GM12878 (cell line): ENCODE results near the gene FCER1G. TPM values are rescaled to one million over a fixed set of nuclear protein-coding genes. Genes with fewer than 3 reads are reported as not detected.

Experiments
- ATAC-seq: fragments of 200-7000 bp; cut with Tn5 transposase; 3 replicates; pipeline ENCODE4 v1.9.1; 2020; ENCODE audit warnings: mild to moderate bottlenecking, moderate library complexity
- BruUV-seq: library from RNA; stranded (reverse); fragments of 400-500 nt; replicated peaks from 2 replicates; lab custom pipeline; 2021; lab: Mats Ljungman, UMichigan
- CTCF ChIA-PET: fragments of 300-600 bp; sonication (Branson Sonifier 250); formaldehyde crosslinking; extraction: SDS; loops from one replicate; lab custom pipeline; 2021; ENCODE audit warnings: inconsistent platforms; lab: Yijun Ruan, JAX
- POLR2A ChIA-PET: fragments of 350-600 bp; formaldehyde crosslinking; extraction: SDS; loops from one replicate; lab custom pipeline; 2021; ENCODE audit warnings: inconsistent platforms; lab: Charles Lee
- RAD21 ChIA-PET: fragments of 300-600 bp; sonication (Branson Sonifier 250); formaldehyde crosslinking; loops from one replicate; lab custom pipeline; 2023; ENCODE audit warnings: antibody characterized with exemption; ENCODE audit not compliant: unreplicated experiment; lab: Charles Lee
- SMC1A ChIA-PET: fragments of 300-600 bp; sonication (Branson Sonifier 250); formaldehyde crosslinking; loops from one replicate; lab custom pipeline; 2023; ENCODE audit not compliant: unreplicated experiment, uncharacterized antibody; lab: Charles Lee
- DNase-seq: peaks from one replicate; pipeline ENCODE4 v3.0.0-alpha.2; 2011; ENCODE audit warnings: low read depth, low spot score
- FAIRE-seq: peaks from 3 replicates; lab custom pipeline; 2011; peaks lifted over from hg19 to GRCh38; lab: Jason Lieb, UNC
- H2AFZ ChIP-seq: 2 replicates; pipeline ENCODE4 v1.6.0; 2011; ENCODE audit warnings: low read depth, low read length, control low read depth; ENCODE audit not compliant: control insufficient read depth
- H3K27ac ChIP-seq: 2 replicates; pipeline ENCODE4 v1.5.1; 2011; ENCODE audit warnings: control low read depth; ENCODE audit not compliant: control insufficient read depth, insufficient read depth
- H3K27me3 ChIP-seq, 2 experiments: replicated peaks in 1 of 2; 2 replicates each; pipeline versions ENCODE4 v1.6.0 to v1.6.1; 2011; ENCODE audit warnings: low read length in 1 of 2; ENCODE audit not compliant: control insufficient read depth in 2 of 2, insufficient read depth in 2 of 2
- H3K36me3 ChIP-seq, 2 experiments: 2 replicates each; pipeline ENCODE4 v1.5.1; 2011; ENCODE audit warnings: low read length in 1 of 2; ENCODE audit not compliant: control insufficient read depth in 2 of 2, insufficient read depth in 2 of 2
- H3K4me1 ChIP-seq: 2 replicates; pipeline ENCODE4 v1.6.1; 2011; ENCODE audit warnings: mild to moderate bottlenecking, low read length, moderate library complexity, mixed read lengths; ENCODE audit not compliant: control insufficient read depth, insufficient read depth
- H3K4me2 ChIP-seq: 2 replicates; pipeline ENCODE4 v1.6.0; 2011; ENCODE audit warnings: control low read depth; ENCODE audit not compliant: control insufficient read depth, insufficient read depth
- H3K4me3 ChIP-seq: fragments of 200-600 bp; sonication (generic); 2 replicates; pipeline ENCODE4 v1.5.1; 2016
- H3K79me2 ChIP-seq: 2 replicates; pipeline ENCODE4 v1.6.0; 2011; ENCODE audit warnings: low read length; ENCODE audit not compliant: control insufficient read depth, insufficient read depth
- H3K9ac ChIP-seq: 2 replicates; pipeline ENCODE4 v1.8.0; 2011; ENCODE audit warnings: low read length, control low read depth, mixed read lengths; ENCODE audit not compliant: control insufficient read depth, insufficient read depth
- H3K9me3 ChIP-seq: replicated peaks from 3 replicates; pipeline ENCODE4 v1.5.1; 2011; ENCODE audit warnings: mild to moderate bottlenecking, low read length; ENCODE audit not compliant: control insufficient read depth, insufficient read depth
- H4K20me1 ChIP-seq: 2 replicates; pipeline ENCODE4 v1.6.0; 2011; ENCODE audit not compliant: control insufficient read depth, insufficient read depth
- MTA3 ChIP-seq: IDR thresholded peaks from 2 replicates; pipeline ENCODE4 v1.6.1; 2012; ENCODE audit warnings: low read length, inconsistent platforms, borderline replicate concordance
- NBN ChIP-seq: fragments of 450-650 bp; IDR thresholded peaks from 2 replicates; pipeline ENCODE4 v1.6.1; 2016
- RCOR1 ChIP-seq: conservative IDR thresholded peaks from 2 replicates; pipeline ENCODE4 v1.6.1; 2012; ENCODE audit warnings: low read depth, low read length, improper control_type of control experiment
- REST ChIP-seq: IDR thresholded peaks from 2 replicates; pipeline ENCODE4 v1.6.1; 2012; ENCODE audit warnings: mild to moderate bottlenecking, low read depth, low read length
- TAF1 ChIP-seq: IDR thresholded peaks from 2 replicates; pipeline ENCODE4 v1.6.1; 2011; ENCODE audit warnings: mild to moderate bottlenecking, low read depth, low read length, borderline replicate concordance
- YBX1 ChIP-seq: fragments of 450-650 bp; IDR thresholded peaks from 2 replicates; pipeline ENCODE4 v1.6.1; 2016; ENCODE audit warnings: antibody characterized with exemption
- WGBS: methylation state at CpG from one replicate; pipeline ENCODE4 v1.1.6; 2016; ENCODE audit warnings: low lambda C conversion rate; ENCODE audit not compliant: insufficient replicate concordance, insufficient coverage; ENCODE audit errors: missing lambda C conversion rate; 5-methylcytosine and 5-hydroxymethylcytosine counted together
- in situ Hi-C: fragments of 300-500 bp; cut with MboI; formaldehyde crosslinking; loops from 9 replicates; pipeline ENCODE4 v1.14.3; 2018; ENCODE audit warnings: mixed read lengths
- intact Hi-C: fragments of 100-400 bp; cut with micrococcal nuclease; formaldehyde crosslinking; loops from one replicate; pipeline ENCODE4 v1.14.2; 2022; ENCODE audit not compliant: unreplicated experiment
- polyA plus RNA-seq, 11 experiments: library from polyadenylated mRNA; depleted of rRNA in 4 of 11; unstranded in 6 of 11; stranded (reverse) in 5 of 11; fragments of >200 nt; fragmentation: Nextera tagmentation in 4 of 11; fragmentation: Illumina TruSeq in 1 of 11; extraction: Ambion mirVana in 4 of 11; extraction: Trizol in 1 of 11; gene quantifications; 1 replicate in 1 of 11; 2 replicates in 10 of 11; pipeline versions ENCODE4 v1.2.1 to v1.2.3, GENCODE V29; 2011 to 2016; ENCODE audit warnings: inconsistent platforms in 2 of 11, missing spikeins in 2 of 11, low read depth in 1 of 11
- total RNA-seq, 4 experiments: library from RNA; depleted of rRNA in 3 of 4; stranded (reverse); fragments of >200 nt in 3 of 4; fragmentation: Illumina TruSeq in 1 of 4; extraction: Trizol in 1 of 4; gene quantifications; 2 replicates each; pipeline versions ENCODE4 v1.2.1 to v1.2.3, GENCODE V29; 2013 to 2021

Gene FCER1G
- total and polyA plus RNA-seq, 10 of the 15 experiments (the other 5 are each of a cell fraction or from before 2014, with no cell fraction given): 0.40 to 1.9 (median 0.89) TPM

GRCh38 chr1:161189036-161189435, 26.1 kb upstream of the FCER1G start:
- H3K4me1 ChIP-seq: peaks cover 30% of the 10 kb centered on the region
- BruUV-seq: no TSS peak
- H4K20me1 ChIP-seq: no peaks in the 10 kb centered on the region
- WGBS: 97% methylated on average over 5 of the region's 5 CpGs
- in situ Hi-C loops (no loop called here), intact Hi-C loops (no loop called here)
- H3K9me3 ChIP-seq: no peaks in the 10 kb centered on the region
- no peak for TF ChIP-seq TAF1
- no peak for TF ChIP-seq RCOR1
- no peak for TF ChIP-seq NBN
- TF ChIP-seq YBX1: no peak
- TF ChIP-seq MTA3: no peak
- no peak for TF ChIP-seq REST
- no peak overlapping the region for H2AFZ ChIP-seq
- H3K79me2 ChIP-seq: peaks cover 4% of the 10 kb centered on the region
- H3K27ac ChIP-seq: no peak overlapping the region
- ChIA-PET RAD21 (interaction anchor here (7.2 kb wide), 1 partner anchor 36 kb away, joined by 55 read pairs; the partner anchor contains the start of genes APOA2 and TOMM40L), POLR2A (interaction anchor here (0.6 kb wide), 1 partner anchor 191 kb away, joined by 4 read pairs; no protein-coding TSS in a partner anchor), SMC1A (interaction anchor here (1.1 to 1.8 kb wide), 2 partner anchors 13 to 23 kb away, joined by 3 to 4 read pairs; partner anchors contain the start of genes NDUFS2 and PPOX), CTCF (interaction anchor here (1.3 to 7.0 kb wide), 2 partner anchors 23 to 194 kb away, joined by 4 to 113 read pairs; partner anchors contain the start of gene PPOX)
- no peak overlapping the region for H3K4me3 ChIP-seq
- no peaks in the 10 kb centered on the region for H3K36me3 ChIP-seq
- no peak for DNase-seq
- H3K4me2 ChIP-seq: no peak overlapping the region
- H3K9ac ChIP-seq: no peak overlapping the region
- no peaks in the 10 kb centered on the region for H3K27me3 ChIP-seq
- FAIRE-seq: no peak
- ATAC-seq: no peak
